ENCODE data around the gene FARSB. TPM values are rescaled to one million over a fixed set of nuclear protein-coding genes. Genes with fewer than 3 reads are reported as not detected.
A peak's percentile ranks its signal among the peaks of the same experiment; 100 is the strongest.

Gene FARSB
- polyA plus RNA-seq, 3 donors: 5.8 to 10.9 (median 8.4) TPM

DNA sequence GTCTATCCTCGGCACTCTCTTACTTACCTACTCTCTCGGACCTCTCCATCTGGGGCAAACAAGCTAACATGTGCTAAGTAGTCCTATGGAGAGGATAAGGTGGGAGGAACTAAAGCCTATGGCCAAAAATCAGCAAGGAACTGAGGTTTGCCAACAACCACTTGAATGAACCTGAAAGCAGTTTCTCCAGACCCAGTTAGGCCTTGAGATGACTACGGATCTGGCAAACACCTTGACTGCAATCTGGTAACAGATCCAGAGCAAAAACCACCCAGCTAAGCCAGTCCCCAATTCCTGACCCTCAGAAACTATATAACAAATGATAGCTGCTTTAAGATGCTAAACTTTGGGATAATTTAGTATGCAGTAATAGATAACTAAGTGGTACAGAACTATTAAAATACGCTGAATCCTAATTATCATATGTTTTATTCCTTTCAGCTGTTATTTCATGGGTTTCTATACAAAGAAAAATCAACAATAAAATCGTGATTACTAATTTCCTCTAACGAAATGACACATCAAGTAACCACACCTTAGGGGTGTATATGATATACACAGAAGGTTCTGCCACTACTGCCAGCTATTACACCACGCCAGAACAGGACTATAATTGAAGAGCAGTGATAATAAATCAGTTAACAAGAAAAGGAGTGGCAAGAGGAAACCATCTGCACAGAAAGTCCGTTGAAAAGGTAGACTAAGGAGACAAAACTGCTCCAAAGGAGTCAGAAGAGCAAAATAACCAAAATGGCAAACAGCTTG, 3.2 kb downstream of the FARSB start:
- Histone ChIP-seq H3K9me3 (replicated peaks in 1 of 2; ENCODE audit: control insufficient read depth in 1 of 2, insufficient read depth in 1 of 2, low read length in 2 of 2) (no peaks in the 10 kb centered on the region), H3K4me2 (replicated peaks; ENCODE audit: extremely low read depth, low read length, poor library complexity, severe bottlenecking) (no peak overlapping the region), H2AFZ (ENCODE audit: insufficient read depth, low read depth, low read length, poor library complexity, severe bottlenecking) (no peak overlapping the region), H3K4me1 (ENCODE audit: control insufficient read depth in 1 of 2, insufficient read depth in 2 of 2, low read length in 2 of 2) (peaks cover 24 to 36% of the 10 kb centered on the region in 2 donors), H3K27ac (ENCODE audit: low read depth in 1 of 2, low read length in 2 of 2) (peak overlapping the region in 1 of 2 donors; percentile 22), H3K27me3 (ENCODE audit: control insufficient read depth in 2 of 2, insufficient read depth in 2 of 2, low read length in 2 of 2) (no peaks in the 10 kb centered on the region), H3K79me2 (ENCODE audit: insufficient read depth, low read length) (peaks cover 67% of the 10 kb centered on the region), H3K4me3 (replicated peaks in 1 of 3; ENCODE audit: low read depth in 2 of 3, low read length in 3 of 3) (no peak overlapping the region), H3K9ac (ENCODE audit: insufficient read depth, low read length, poor library complexity, severe bottlenecking) (peak overlapping the region; percentile 28), H4K20me1 (ENCODE audit: insufficient read depth, low read length) (peaks cover 6% of the 10 kb centered on the region), H3K36me3 (replicated peaks in 1 of 2; ENCODE audit: control insufficient read depth in 1 of 2, insufficient read depth in 2 of 2, low read length in 2 of 2) (peaks cover 11 to 16% of the 10 kb centered on the region in 2 donors)
- Mint-ChIP-seq H3K9me3 (no peaks in the 10 kb centered on the region), H3K36me3 (peaks cover 9 to 11% of the 10 kb centered on the region in 2 donors), H3K27ac (peak overlapping the region in 3 of 7 donors; percentile 1 to 26 (median 5)), H3K27me3 (ENCODE audit: low read depth in 3 of 3) (no peaks in the 10 kb centered on the region), H3K4me1 (peaks cover 44% of the 10 kb centered on the region), H3K4me3 (no peak overlapping the region)
- intact Hi-C loops (cut with micrococcal nuclease): no loop called here
- DNase-seq: no peak
- 50% methylated on average over 2 of the region's 8 CpGs for WGBS (ENCODE audit: insufficient coverage)
- TF ChIP-seq, protein P1, sequence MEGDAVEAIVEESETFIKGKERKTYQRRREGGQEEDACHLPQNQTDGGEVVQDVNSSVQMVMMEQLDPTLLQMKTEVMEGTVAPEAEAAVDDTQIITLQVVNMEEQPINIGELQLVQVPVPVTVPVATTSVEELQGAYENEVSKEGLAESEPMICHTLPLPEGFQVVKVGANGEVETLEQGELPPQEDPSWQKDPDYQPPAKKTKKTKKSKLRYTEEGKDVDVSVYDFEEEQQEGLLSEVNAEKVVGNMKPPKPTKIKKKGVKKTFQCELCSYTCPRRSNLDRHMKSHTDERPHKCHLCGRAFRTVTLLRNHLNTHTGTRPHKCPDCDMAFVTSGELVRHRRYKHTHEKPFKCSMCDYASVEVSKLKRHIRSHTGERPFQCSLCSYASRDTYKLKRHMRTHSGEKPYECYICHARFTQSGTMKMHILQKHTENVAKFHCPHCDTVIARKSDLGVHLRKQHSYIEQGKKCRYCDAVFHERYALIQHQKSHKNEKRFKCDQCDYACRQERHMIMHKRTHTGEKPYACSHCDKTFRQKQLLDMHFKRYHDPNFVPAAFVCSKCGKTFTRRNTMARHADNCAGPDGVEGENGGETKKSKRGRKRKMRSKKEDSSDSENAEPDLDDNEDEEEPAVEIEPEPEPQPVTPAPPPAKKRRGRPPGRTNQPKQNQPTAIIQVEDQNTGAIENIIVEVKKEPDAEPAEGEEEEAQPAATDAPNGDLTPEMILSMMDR (IDR thresholded peaks at IDR 0.05): no peak

DNA sequence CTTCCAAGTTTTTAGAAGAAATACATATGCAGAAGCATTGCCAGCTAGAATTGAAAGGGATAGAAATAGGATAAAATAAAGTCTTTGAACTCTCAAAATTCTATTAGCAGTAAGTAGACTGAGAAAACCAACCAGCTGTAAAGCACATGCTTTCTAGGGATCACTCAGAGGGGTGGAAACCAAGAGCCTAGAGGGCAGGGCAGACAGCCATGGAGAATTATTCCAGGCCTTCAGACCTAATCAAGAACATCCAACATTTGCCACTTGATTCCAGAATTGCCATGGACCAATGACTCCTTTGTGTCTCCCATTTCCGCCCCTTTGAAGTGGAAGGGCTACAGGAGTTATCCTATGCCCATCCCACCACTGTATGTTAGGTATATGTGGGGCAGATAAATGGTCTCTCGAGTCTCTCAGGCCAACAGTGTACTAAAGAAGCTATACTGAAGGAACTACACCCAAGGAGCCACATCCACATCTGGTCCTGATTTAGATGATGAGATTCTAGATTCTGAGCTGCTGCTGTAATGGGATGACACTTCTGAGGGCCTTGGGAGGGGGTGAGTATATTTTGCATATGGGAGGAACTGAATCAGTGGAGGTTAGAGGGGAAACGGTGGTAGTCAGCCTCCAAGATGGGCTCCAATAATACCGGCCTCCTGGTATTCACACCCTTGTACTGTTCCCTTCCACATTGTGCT, 4.0 kb downstream of the FARSB start:
- Histone ChIP-seq H3K9me3 (replicated peaks in 1 of 2; ENCODE audit: control insufficient read depth in 1 of 2, insufficient read depth in 1 of 2, low read length in 2 of 2) (no peaks in the 10 kb centered on the region), H3K4me1 (ENCODE audit: control insufficient read depth in 1 of 2, insufficient read depth in 2 of 2, low read length in 2 of 2) (peaks cover 23 to 33% of the 10 kb centered on the region in 2 donors), H3K79me2 (ENCODE audit: insufficient read depth, low read length) (peaks cover 67% of the 10 kb centered on the region), H3K9ac (ENCODE audit: insufficient read depth, low read length, poor library complexity, severe bottlenecking) (no peak overlapping the region), H3K4me2 (replicated peaks; ENCODE audit: extremely low read depth, low read length, poor library complexity, severe bottlenecking) (no peak overlapping the region), H3K27ac (ENCODE audit: low read depth in 1 of 2, low read length in 2 of 2) (peak overlapping the region in 1 of 2 donors; percentile 22), H3K36me3 (replicated peaks in 1 of 2; ENCODE audit: control insufficient read depth in 1 of 2, insufficient read depth in 2 of 2, low read length in 2 of 2) (peaks cover 19 to 24% of the 10 kb centered on the region in 2 donors), H2AFZ (ENCODE audit: insufficient read depth, low read depth, low read length, poor library complexity, severe bottlenecking) (no peak overlapping the region), H4K20me1 (ENCODE audit: insufficient read depth, low read length) (peaks cover 6% of the 10 kb centered on the region), H3K27me3 (ENCODE audit: control insufficient read depth in 2 of 2, insufficient read depth in 2 of 2, low read length in 2 of 2) (no peaks in the 10 kb centered on the region), H3K4me3 (replicated peaks in 1 of 3; ENCODE audit: low read depth in 2 of 3, low read length in 3 of 3) (no peak overlapping the region)
- Mint-ChIP-seq H3K9me3 (no peaks in the 10 kb centered on the region), H3K27ac (peak overlapping the region in 2 of 7 donors; percentile 65 to 74), H3K4me3 (no peak overlapping the region), H3K36me3 (peaks cover 15 to 19% of the 10 kb centered on the region in 2 donors), H3K27me3 (ENCODE audit: low read depth in 3 of 3) (no peaks in the 10 kb centered on the region), H3K4me1 (peaks cover 41% of the 10 kb centered on the region)
- intact Hi-C loops (cut with micrococcal nuclease): no loop called here
- DNase-seq: no peak
- TF ChIP-seq, protein P1 (IDR thresholded peaks at IDR 0.05): no peak
- no CpG with 5 or more reads among the region's 4 CpGs for WGBS (ENCODE audit: insufficient coverage)

Measured in CD14-positive monocyte (primary cell).